ENCODE data around the gene BCKDK.
A peak's percentile ranks its signal among the peaks of the same experiment; 100 is the strongest.

BCKDK gene

DNA sequence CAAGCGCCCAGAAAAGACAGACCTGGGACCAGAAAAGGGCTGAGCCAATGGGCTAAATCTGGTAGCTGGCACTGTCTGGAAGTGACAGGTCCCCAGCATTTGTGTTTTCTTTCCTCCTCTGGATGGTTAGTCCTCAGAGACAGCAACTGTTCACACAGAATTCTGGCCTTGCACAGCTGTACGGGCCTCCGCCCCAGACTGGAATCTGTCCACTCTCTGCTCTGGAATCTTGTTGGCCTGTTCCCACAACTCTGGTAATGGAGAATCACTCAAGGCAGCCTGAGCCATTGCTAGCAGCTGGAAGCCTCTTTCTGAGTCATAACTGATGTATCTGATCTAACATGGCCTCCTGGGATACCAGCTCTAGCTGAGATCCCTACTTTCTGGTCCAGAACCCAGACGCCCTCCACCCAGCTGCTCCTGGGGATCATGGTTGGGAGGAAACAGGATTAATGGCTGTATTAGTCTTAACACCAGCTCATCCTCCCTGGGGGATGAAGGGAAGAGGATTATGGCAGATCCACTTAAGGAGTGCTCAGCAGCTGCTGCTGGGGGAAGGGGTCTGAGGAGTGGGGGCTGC is 43.2 kb upstream of the BCKDK start:
- ATAC-seq = peak; percentile 87
- TF ChIP-seq ZFP3 (CRISPR knock-in tag; IDR thresholded peaks at IDR 0.05) (no peak), ZFP30 (CRISPR knock-in tag; IDR thresholded peaks at IDR 0.05) (no peak), SNAI2 (CRISPR knock-in tag; IDR thresholded peaks at IDR 0.05) (no peak), ZNF565 (CRISPR knock-in tag; conservative IDR thresholded peaks at IDR 0.05; ENCODE audit: low read depth) (no peak), ESRRG (CRISPR knock-in tag; IDR thresholded peaks at IDR 0.05) (no peak), PPARA (CRISPR knock-in tag; IDR thresholded peaks at IDR 0.05; ENCODE audit: borderline replicate concordance) (no peak), OSR1 (CRISPR knock-in tag; IDR thresholded peaks at IDR 0.05) (no peak), GLIS3 (CRISPR knock-in tag; IDR thresholded peaks at IDR 0.05) (no peak), TOX (CRISPR knock-in tag; IDR thresholded peaks at IDR 0.05; ENCODE audit: borderline replicate concordance) (no peak), ZNF8 (CRISPR knock-in tag; IDR thresholded peaks at IDR 0.05) (no peak), ZNF70 (CRISPR knock-in tag; IDR thresholded peaks at IDR 0.05) (no peak), CSDC2 (CRISPR knock-in tag; IDR thresholded peaks at IDR 0.05) (no peak), ZC3H10 (CRISPR knock-in tag; IDR thresholded peaks at IDR 0.05) (no peak), ISL1 (CRISPR knock-in tag; IDR thresholded peaks at IDR 0.05) (no peak)
- TF ChIP-seq, protein P1, sequence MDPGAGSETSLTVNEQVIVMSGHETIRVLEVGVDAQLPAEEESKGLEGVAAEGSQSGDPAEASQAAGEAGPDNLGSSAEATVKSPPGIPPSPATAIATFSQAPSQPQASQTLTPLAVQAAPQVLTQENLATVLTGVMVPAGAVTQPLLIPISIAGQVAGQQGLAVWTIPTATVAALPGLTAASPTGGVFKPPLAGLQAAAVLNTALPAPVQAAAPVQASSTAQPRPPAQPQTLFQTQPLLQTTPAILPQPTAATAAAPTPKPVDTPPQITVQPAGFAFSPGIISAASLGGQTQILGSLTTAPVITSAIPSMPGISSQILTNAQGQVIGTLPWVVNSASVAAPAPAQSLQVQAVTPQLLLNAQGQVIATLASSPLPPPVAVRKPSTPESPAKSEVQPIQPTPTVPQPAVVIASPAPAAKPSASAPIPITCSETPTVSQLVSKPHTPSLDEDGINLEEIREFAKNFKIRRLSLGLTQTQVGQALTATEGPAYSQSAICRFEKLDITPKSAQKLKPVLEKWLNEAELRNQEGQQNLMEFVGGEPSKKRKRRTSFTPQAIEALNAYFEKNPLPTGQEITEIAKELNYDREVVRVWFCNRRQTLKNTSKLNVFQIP (CRISPR knock-in tag; IDR thresholded peaks at IDR 0.05; ENCODE audit: borderline replicate concordance, low read depth) = no peak
- TF ChIP-seq, protein P2, sequence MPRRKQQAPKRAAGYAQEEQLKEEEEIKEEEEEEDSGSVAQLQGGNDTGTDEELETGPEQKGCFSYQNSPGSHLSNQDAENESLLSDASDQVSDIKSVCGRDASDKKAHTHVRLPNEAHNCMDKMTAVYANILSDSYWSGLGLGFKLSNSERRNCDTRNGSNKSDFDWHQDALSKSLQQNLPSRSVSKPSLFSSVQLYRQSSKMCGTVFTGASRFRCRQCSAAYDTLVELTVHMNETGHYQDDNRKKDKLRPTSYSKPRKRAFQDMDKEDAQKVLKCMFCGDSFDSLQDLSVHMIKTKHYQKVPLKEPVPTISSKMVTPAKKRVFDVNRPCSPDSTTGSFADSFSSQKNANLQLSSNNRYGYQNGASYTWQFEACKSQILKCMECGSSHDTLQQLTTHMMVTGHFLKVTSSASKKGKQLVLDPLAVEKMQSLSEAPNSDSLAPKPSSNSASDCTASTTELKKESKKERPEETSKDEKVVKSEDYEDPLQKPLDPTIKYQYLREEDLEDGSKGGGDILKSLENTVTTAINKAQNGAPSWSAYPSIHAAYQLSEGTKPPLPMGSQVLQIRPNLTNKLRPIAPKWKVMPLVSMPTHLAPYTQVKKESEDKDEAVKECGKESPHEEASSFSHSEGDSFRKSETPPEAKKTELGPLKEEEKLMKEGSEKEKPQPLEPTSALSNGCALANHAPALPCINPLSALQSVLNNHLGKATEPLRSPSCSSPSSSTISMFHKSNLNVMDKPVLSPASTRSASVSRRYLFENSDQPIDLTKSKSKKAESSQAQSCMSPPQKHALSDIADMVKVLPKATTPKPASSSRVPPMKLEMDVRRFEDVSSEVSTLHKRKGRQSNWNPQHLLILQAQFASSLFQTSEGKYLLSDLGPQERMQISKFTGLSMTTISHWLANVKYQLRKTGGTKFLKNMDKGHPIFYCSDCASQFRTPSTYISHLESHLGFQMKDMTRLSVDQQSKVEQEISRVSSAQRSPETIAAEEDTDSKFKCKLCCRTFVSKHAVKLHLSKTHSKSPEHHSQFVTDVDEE (CRISPR knock-in tag; IDR thresholded peaks at IDR 0.05) = no peak

DNA sequence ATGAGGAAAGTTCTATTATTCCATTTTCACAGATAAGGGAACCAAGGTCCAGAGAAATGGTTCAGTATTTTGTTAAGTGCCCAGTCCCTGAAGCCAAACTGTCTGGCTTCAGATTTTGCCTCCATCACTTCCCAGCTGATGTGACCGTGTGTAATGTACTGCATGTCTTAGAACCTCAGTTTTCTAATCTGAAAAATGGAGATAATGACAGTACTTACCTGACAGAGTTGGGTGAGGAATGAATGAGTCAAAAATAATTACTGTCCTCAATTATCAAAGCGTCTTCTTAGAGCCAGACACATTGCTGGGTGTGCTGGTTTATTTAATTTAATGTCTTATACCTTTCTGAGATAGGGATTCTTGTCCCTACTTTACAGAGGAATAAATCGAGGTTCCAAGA is 40.8 kb upstream of the BCKDK start:
- no peak for ATAC-seq
- TF ChIP-seq ZC3H10 (CRISPR knock-in tag; IDR thresholded peaks at IDR 0.05) (no peak), ZNF8 (CRISPR knock-in tag; IDR thresholded peaks at IDR 0.05) (no peak), PPARA (CRISPR knock-in tag; IDR thresholded peaks at IDR 0.05; ENCODE audit: borderline replicate concordance) (no peak)

DNA sequence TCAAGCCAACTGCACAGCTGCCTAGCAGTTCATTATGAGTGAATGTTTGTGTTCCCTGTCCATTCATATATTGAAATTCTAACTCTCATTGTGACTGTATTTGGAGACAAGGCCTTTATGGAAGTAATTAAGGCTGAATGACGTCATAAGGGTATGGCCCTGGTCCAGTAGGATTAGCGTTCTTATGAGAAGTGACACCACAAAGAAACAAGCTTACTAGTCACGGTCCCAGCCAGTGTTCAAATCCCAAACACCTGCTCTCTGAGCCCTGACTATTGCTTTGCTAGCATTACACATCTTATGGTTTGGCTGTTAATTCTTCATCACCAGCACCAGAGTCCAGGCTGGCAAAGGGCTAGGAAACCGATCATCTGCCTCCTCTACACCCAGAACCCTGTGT is 36.3 kb upstream of the BCKDK start:
- TF ChIP-seq ARNTL (CRISPR knock-in tag; IDR thresholded peaks at IDR 0.05; ENCODE audit: borderline replicate concordance, low read depth) (no peak), TOX (CRISPR knock-in tag; IDR thresholded peaks at IDR 0.05; ENCODE audit: borderline replicate concordance) (no peak), GLIS3 (CRISPR knock-in tag; IDR thresholded peaks at IDR 0.05) (no peak), ZNF70 (CRISPR knock-in tag; IDR thresholded peaks at IDR 0.05) (no peak), ZC3H10 (CRISPR knock-in tag; IDR thresholded peaks at IDR 0.05) (no peak), TCF4 (CRISPR knock-in tag; IDR thresholded peaks at IDR 0.05; ENCODE audit: borderline replicate concordance) (no peak), CSDC2 (CRISPR knock-in tag; IDR thresholded peaks at IDR 0.05) (no peak), ZNF565 (CRISPR knock-in tag; conservative IDR thresholded peaks at IDR 0.05; ENCODE audit: low read depth) (no peak), ISL1 (CRISPR knock-in tag; IDR thresholded peaks at IDR 0.05) (no peak), ESRRG (CRISPR knock-in tag; IDR thresholded peaks at IDR 0.05) (no peak)
- TF ChIP-seq, protein P3, sequence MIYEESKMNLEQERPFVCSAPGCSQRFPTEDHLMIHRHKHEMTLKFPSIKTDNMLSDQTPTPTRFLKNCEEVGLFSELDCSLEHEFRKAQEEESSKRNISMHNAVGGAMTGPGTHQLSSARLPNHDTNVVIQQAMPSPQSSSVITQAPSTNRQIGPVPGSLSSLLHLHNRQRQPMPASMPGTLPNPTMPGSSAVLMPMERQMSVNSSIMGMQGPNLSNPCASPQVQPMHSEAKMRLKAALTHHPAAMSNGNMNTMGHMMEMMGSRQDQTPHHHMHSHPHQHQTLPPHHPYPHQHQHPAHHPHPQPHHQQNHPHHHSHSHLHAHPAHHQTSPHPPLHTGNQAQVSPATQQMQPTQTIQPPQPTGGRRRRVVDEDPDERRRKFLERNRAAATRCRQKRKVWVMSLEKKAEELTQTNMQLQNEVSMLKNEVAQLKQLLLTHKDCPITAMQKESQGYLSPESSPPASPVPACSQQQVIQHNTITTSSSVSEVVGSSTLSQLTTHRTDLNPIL (CRISPR knock-in tag; IDR thresholded peaks at IDR 0.05; ENCODE audit: low read depth) = no peak
- TF ChIP-seq, protein P4, sequence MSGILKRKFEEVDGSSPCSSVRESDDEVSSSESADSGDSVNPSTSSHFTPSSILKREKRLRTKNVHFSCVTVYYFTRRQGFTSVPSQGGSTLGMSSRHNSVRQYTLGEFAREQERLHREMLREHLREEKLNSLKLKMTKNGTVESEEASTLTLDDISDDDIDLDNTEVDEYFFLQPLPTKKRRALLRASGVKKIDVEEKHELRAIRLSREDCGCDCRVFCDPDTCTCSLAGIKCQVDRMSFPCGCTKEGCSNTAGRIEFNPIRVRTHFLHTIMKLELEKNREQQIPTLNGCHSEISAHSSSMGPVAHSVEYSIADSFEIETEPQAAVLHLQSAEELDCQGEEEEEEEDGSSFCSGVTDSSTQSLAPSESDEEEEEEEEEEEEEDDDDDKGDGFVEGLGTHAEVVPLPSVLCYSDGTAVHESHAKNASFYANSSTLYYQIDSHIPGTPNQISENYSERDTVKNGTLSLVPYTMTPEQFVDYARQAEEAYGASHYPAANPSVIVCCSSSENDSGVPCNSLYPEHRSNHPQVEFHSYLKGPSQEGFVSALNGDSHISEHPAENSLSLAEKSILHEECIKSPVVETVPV (CRISPR knock-in tag; IDR thresholded peaks at IDR 0.05) = no peak
- TF ChIP-seq, protein P1 (CRISPR knock-in tag; IDR thresholded peaks at IDR 0.05; ENCODE audit: borderline replicate concordance, low read depth) = no peak
- no peak for ATAC-seq
